ENCODE measurements around the gene AEN.

- TF ChIP-seq CTCF (IDR thresholded peaks at IDR 0.05), result no peak
- TF ChIP-seq RFX5 (IDR thresholded peaks at IDR 0.05), result no peak
- no peak for TF ChIP-seq POLR2A (IDR thresholded peaks at IDR 0.05; ENCODE audit: low read length)
- TF ChIP-seq MAFK (IDR thresholded peaks at IDR 0.05; ENCODE audit: partially characterized antibody), result no peak
Observed at GRCh38 chr15:88612186-88612796, 8.8 kb upstream of the AEN start.
